Type B pancreatic cell (in vitro differentiated cells): Measurements from ENCODE around the gene TLR8. TPM values are rescaled to one million over a fixed set of nuclear protein-coding genes. Genes with fewer than 3 reads are reported as not detected.
A peak's percentile ranks its signal among the peaks of the same experiment; 100 is the strongest.

Experiments used
- DNase-seq: peaks from one replicate; pipeline ENCODE4 v3.0.0; 2021; ENCODE audit warnings: mixed read lengths; ENCODE audit not compliant: unreplicated experiment; ENCODE audit errors: extremely low spot score
- H3K27ac Mint-ChIP-seq: 2 replicates; pipeline ENCODE4 v1.8.0; 2021; ENCODE audit warnings: mild to moderate bottlenecking, mixed read lengths
- H3K27me3 Mint-ChIP-seq: 2 replicates; pipeline ENCODE4 v1.8.0; 2021; ENCODE audit warnings: mixed read lengths
- H3K36me3 Mint-ChIP-seq: 2 replicates; pipeline ENCODE4 v1.8.0; 2021; ENCODE audit warnings: mixed read lengths
- H3K4me1 Mint-ChIP-seq: one replicate; pipeline ENCODE4 v1.8.0; 2021; ENCODE audit warnings: mixed read lengths; ENCODE audit not compliant: unreplicated experiment
- H3K4me3 Mint-ChIP-seq: 2 replicates; pipeline ENCODE4 v1.8.0; 2021; ENCODE audit warnings: mild to moderate bottlenecking, mixed read lengths
- H3K9me3 Mint-ChIP-seq: 2 replicates; pipeline ENCODE4 v1.8.0; 2021; ENCODE audit warnings: mixed read lengths
- total RNA-seq: library from RNA; stranded (reverse); gene quantifications from 2 replicates; pipeline ENCODE4 v1.2.1, GENCODE V29; 2021; ENCODE audit warnings: low replicate concordance
- TF ChIP-seq, protein P1 (sequence below): fragments of 200-600 bp; sonication (generic); conservative IDR thresholded peaks from 2 replicates; pipeline ENCODE4 v1.5.0; 2021; ENCODE audit warnings: antibody characterized with exemption, mild to moderate bottlenecking

TLR8 gene
- total RNA-seq, 1 donor from 2014 or later: not detected

GRCh38 chrX:12950851-12951594, 44.6 kb downstream of the TLR8 start:
- H3K27me3 Mint-ChIP-seq: no peaks in the 10 kb centered on the region
- H3K27ac Mint-ChIP-seq: peak overlapping the region; percentile 98
- H3K36me3 Mint-ChIP-seq: no peaks in the 10 kb centered on the region
- no peak overlapping the region for H3K4me3 Mint-ChIP-seq
- no peaks in the 10 kb centered on the region for H3K9me3 Mint-ChIP-seq
- peaks cover 22% of the 10 kb centered on the region for H3K4me1 Mint-ChIP-seq
- TF ChIP-seq, protein P1, sequence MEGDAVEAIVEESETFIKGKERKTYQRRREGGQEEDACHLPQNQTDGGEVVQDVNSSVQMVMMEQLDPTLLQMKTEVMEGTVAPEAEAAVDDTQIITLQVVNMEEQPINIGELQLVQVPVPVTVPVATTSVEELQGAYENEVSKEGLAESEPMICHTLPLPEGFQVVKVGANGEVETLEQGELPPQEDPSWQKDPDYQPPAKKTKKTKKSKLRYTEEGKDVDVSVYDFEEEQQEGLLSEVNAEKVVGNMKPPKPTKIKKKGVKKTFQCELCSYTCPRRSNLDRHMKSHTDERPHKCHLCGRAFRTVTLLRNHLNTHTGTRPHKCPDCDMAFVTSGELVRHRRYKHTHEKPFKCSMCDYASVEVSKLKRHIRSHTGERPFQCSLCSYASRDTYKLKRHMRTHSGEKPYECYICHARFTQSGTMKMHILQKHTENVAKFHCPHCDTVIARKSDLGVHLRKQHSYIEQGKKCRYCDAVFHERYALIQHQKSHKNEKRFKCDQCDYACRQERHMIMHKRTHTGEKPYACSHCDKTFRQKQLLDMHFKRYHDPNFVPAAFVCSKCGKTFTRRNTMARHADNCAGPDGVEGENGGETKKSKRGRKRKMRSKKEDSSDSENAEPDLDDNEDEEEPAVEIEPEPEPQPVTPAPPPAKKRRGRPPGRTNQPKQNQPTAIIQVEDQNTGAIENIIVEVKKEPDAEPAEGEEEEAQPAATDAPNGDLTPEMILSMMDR: peak; percentile 65
- no peak for DNase-seq

GRCh38 chrX:12951595-12951975, 45.2 kb downstream of the TLR8 start:
- Mint-ChIP-seq H3K27ac (no peak overlapping the region), H3K27me3 (no peaks in the 10 kb centered on the region), H3K9me3 (no peaks in the 10 kb centered on the region), H3K36me3 (no peaks in the 10 kb centered on the region), H3K4me1 (peaks cover 22% of the 10 kb centered on the region), H3K4me3 (no peak overlapping the region)
- no peak for DNase-seq
- TF ChIP-seq, protein P1: no peak

DNA sequence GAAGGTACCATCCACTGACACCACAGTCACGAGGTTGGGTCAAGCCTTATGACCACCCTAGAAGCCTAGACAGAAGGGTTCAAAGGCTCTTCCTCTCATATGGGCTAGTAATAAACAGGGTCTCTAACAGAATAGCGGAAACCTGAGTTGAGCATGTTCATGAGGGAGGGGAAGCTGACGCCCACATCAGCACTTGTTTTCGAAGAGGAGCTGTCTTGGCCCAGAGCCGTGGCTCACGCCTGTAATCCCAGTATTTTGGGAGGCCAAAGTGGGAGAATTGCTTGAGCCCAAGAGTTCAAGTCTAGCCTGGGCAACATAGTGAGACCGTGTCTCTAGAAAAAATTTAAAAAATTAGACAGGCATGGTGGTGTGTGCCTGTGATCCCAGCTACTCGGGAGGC, 47.0 kb downstream of the TLR8 start:
- H3K9me3 Mint-ChIP-seq: no peaks in the 10 kb centered on the region

DNA sequence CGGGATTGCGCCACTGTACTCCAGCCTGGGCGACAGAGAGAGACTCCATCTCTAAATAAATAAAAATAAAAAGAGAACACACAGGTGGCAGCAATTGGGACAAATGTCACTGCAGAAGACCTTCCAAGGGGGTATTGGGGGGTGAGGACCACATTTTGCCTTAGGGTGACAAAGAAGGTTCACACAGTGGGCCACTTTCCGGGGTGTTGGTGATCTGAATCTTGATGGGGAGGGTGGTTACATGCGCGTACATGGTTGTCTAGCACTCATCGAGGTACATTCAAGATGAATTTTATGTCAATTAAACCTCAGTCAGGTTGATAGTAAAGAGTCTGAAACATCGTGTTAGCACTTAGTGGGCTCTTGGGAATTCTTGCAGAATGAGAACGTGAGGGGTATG, 48.0 kb downstream of the TLR8 start:
- peaks cover 8% of the 10 kb centered on the region for H3K4me1 Mint-ChIP-seq
- H3K27ac Mint-ChIP-seq: no peak overlapping the region
- DNase-seq: no peak
- H3K4me3 Mint-ChIP-seq: no peak overlapping the region
- no peaks in the 10 kb centered on the region for H3K9me3 Mint-ChIP-seq
- TF ChIP-seq, protein P1: no peak
- H3K27me3 Mint-ChIP-seq: no peaks in the 10 kb centered on the region
- H3K36me3 Mint-ChIP-seq: no peaks in the 10 kb centered on the region

More for the DNA sequence above, 47.0 kb downstream of the TLR8 start:
- Mint-ChIP-seq H3K27ac (no peak overlapping the region), H3K4me3 (no peak overlapping the region), H3K4me1 (peaks cover 12% of the 10 kb centered on the region), H3K36me3 (no peaks in the 10 kb centered on the region), H3K27me3 (no peaks in the 10 kb centered on the region)
- TF ChIP-seq, protein P1: no peak
- no peak for DNase-seq

DNA sequence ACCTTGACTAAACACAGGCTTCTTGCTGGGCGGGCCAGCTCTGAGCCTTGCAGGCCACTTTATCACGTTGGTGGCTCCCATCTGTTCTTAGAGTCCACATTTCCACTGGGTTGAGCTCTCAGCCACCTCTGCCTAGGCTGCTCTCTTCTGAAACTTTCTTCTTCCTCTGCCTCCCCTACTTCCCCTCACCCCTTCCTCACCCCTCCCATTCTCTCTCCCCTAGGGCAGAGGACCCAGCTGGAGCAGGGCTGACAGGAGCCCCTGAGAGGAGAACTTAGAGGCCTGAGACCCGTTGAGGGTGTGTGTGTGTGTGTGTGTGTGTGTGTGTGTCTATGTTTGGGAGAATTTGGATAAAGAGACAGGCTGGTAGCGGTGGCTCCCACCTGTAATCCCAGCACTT, 48.6 kb downstream of the TLR8 start:
- Mint-ChIP-seq H3K9me3 (no peaks in the 10 kb centered on the region), H3K4me1 (peaks cover 4% of the 10 kb centered on the region), H3K36me3 (no peaks in the 10 kb centered on the region), H3K4me3 (no peak overlapping the region), H3K27ac (no peak overlapping the region), H3K27me3 (no peaks in the 10 kb centered on the region)
- TF ChIP-seq, protein P1: no peak
- DNase-seq: no peak
